ENCODE results near the gene KCNH1. TPM values are rescaled to one million over a fixed set of nuclear protein-coding genes. Genes with fewer than 3 reads are reported as not detected.

Gene KCNH1
- polyA plus RNA-seq, 1 donor from 2014 or later = 3.9 TPM

- H3F3A ChIP-seq (ENCODE audit: insufficient read depth, low read length, poor library complexity, severe bottlenecking) = no peaks in the 10 kb centered on the region
- no peaks in the 10 kb centered on the region for H3K27me3 ChIP-seq (ENCODE audit: insufficient read depth, low read depth, low read length)
- no peaks in the 10 kb centered on the region for H4K20me1 ChIP-seq (ENCODE audit: insufficient read depth)
- H3K4me2 ChIP-seq (ENCODE audit: low read length) = no peak overlapping the region
- no peak overlapping the region for H3K4me3 ChIP-seq (ENCODE audit: low read length)
- no peaks in the 10 kb centered on the region for H3K9me2 ChIP-seq (ENCODE audit: insufficient read depth, low read length)
- TF ChIP-seq EP300 (conservative IDR thresholded peaks at IDR 0.05; ENCODE audit: poor library complexity, severe bottlenecking) (no peak), SMC3 (conservative IDR thresholded peaks at IDR 0.05; ENCODE audit: poor library complexity) (no peak), TAF1 (IDR thresholded peaks at IDR 0.05; ENCODE audit: low read depth) (no peak), MXI1 (conservative IDR thresholded peaks at IDR 0.05; ENCODE audit: poor library complexity, severe bottlenecking) (no peak), EZH2 (IDR thresholded peaks at IDR 0.05; ENCODE audit: borderline replicate concordance, insufficient read depth, low read length, poor library complexity, severe bottlenecking) (no peak), REST (IDR thresholded peaks at IDR 0.05; ENCODE audit: borderline replicate concordance) (no peak), RAD21 (conservative IDR thresholded peaks at IDR 0.05) (no peak), POLR2AphosphoS5 (IDR thresholded peaks at IDR 0.05) (no peak), CTCF (IDR thresholded peaks at IDR 0.05; ENCODE audit: poor library complexity, severe bottlenecking) (no peak)
- H2AFZ ChIP-seq (ENCODE audit: low read depth, low read length) = no peak overlapping the region
- H3K36me3 ChIP-seq (ENCODE audit: insufficient read depth, low read length) = no peaks in the 10 kb centered on the region
- H3K9ac ChIP-seq (ENCODE audit: low read length) = no peak overlapping the region
- H3K79me2 ChIP-seq (replicated peaks; ENCODE audit: insufficient read depth, low read length) = no peaks in the 10 kb centered on the region
- H3K9me3 ChIP-seq (ENCODE audit: low read length) = no peaks in the 10 kb centered on the region
- no peak overlapping the region for H3K27ac ChIP-seq (ENCODE audit: low read length)
Measured at GRCh38 chr1:210755991-210756659, 377.8 kb downstream of the KCNH1 start.

GRCh38 chr1:210754878-210755665 is 378.9 kb downstream of the KCNH1 start:
- H3K4me2 ChIP-seq (ENCODE audit: low read length) = no peak overlapping the region
- no peak overlapping the region for H3K4me3 ChIP-seq (ENCODE audit: low read length)

More at GRCh38 chr1:210754878-210755665, 378.9 kb downstream of the KCNH1 start:
- H3K27me3 ChIP-seq (ENCODE audit: insufficient read depth, low read depth, low read length) = no peaks in the 10 kb centered on the region
- TF ChIP-seq TAF1 (IDR thresholded peaks at IDR 0.05; ENCODE audit: low read depth) = no peak
- no peak for TF ChIP-seq RAD21 (conservative IDR thresholded peaks at IDR 0.05)
- H3F3A ChIP-seq (ENCODE audit: insufficient read depth, low read length, poor library complexity, severe bottlenecking) = no peaks in the 10 kb centered on the region
- no peak overlapping the region for H3K27ac ChIP-seq (ENCODE audit: low read length)
- no peaks in the 10 kb centered on the region for H3K79me2 ChIP-seq (replicated peaks; ENCODE audit: insufficient read depth, low read length)
- no peaks in the 10 kb centered on the region for H3K9me2 ChIP-seq (ENCODE audit: insufficient read depth, low read length)
- H4K20me1 ChIP-seq (ENCODE audit: insufficient read depth) = no peaks in the 10 kb centered on the region
- H3K36me3 ChIP-seq (ENCODE audit: insufficient read depth, low read length) = no peaks in the 10 kb centered on the region
- no peaks in the 10 kb centered on the region for H3K9me3 ChIP-seq (ENCODE audit: low read length)
- H2AFZ ChIP-seq (ENCODE audit: low read depth, low read length) = no peak overlapping the region
- no peak overlapping the region for H3K9ac ChIP-seq (ENCODE audit: low read length)

Data from neural cell (in vitro differentiated cells).